HepG2 (cell line): ENCODE data around the gene APC2. TPM values are rescaled to one million over a fixed set of nuclear protein-coding genes. Genes with fewer than 3 reads are reported as not detected.

Experiments used
- ATF7-NPFF ChIP-seq: sonication (generic); formaldehyde crosslinking; IDR thresholded peaks from 2 replicates; pipeline ENCODE4 v1.8.1; 2023; ENCODE audit warnings: mild to moderate bottlenecking, low read depth, missing genetic modification reagents, moderate library complexity
- CREB1 ChIP-seq, 2 experiments: fragments of 450-650 bp in 1 of 2; IDR thresholded peaks; 2 replicates each; pipeline ENCODE4 v1.6.1; 2016 to 2017; ENCODE audit warnings: control low read depth in 1 of 2, mild to moderate bottlenecking in 1 of 2, missing compliant biosample characterization in 1 of 2, missing genetic modification characterization in 1 of 2
- MTA3 ChIP-seq: sonication (generic); formaldehyde crosslinking; IDR thresholded peaks from 2 replicates; pipeline ENCODE4 v1.4.0; 2020; ENCODE audit warnings: missing genetic modification reagents
- MYNN ChIP-seq: sonication (generic); formaldehyde crosslinking; IDR thresholded peaks from 2 replicates; pipeline ENCODE4 v1.4.0; 2020; ENCODE audit warnings: mild to moderate bottlenecking, low read depth, missing genetic modification reagents
- RFX1 ChIP-seq: fragments of 450-650 bp; IDR thresholded peaks from 2 replicates; pipeline ENCODE4 v1.6.1; 2017
- SMARCC2 ChIP-seq: fragments of 450-650 bp; IDR thresholded peaks from 2 replicates; pipeline ENCODE4 v1.6.1; 2017; ENCODE audit warnings: antibody characterized with exemption, mild to moderate bottlenecking
- ZBTB39 ChIP-seq: sonication (generic); formaldehyde crosslinking; IDR thresholded peaks from 2 replicates; pipeline ENCODE4 v1.5.0; 2020; ENCODE audit warnings: missing genetic modification reagents
- ZNF446 ChIP-seq: sonication (generic); formaldehyde crosslinking; IDR thresholded peaks from 2 replicates; pipeline ENCODE4 v1.5.0; 2020; ENCODE audit warnings: mild to moderate bottlenecking, missing genetic modification reagents
- ZNF605 ChIP-seq: sonication (generic); formaldehyde crosslinking; IDR thresholded peaks from 2 replicates; pipeline ENCODE4 v1.8.0; 2022; ENCODE audit warnings: mild to moderate bottlenecking, missing genetic modification reagents
- ZNF768 ChIP-seq: sonication (generic); formaldehyde crosslinking; IDR thresholded peaks from 2 replicates; pipeline ENCODE4 v1.4.0; 2020; ENCODE audit warnings: missing genetic modification reagents
- ZSCAN30 ChIP-seq: sonication (generic); formaldehyde crosslinking; IDR thresholded peaks from 2 replicates; pipeline ENCODE4 v1.5.0; 2020; ENCODE audit warnings: mild to moderate bottlenecking, missing genetic modification reagents
- polyA plus RNA-seq, 8 experiments: library from polyadenylated mRNA; depleted of rRNA in 3 of 8; stranded (reverse) in 7 of 8; unstranded in 1 of 8; fragments of >200 nt; fragmentation: Illumina TruSeq in 4 of 8; extraction: Trizol in 4 of 8; gene quantifications; 2 replicates each; pipeline versions ENCODE4 v1.2.1 to v1.2.3, GENCODE V29; 2011 to 2016; ENCODE audit warnings: low read depth in 4 of 8, missing spikeins in 1 of 8, mixed read lengths in 1 of 8; ENCODE audit not compliant: insufficient read depth in 1 of 8
- total RNA-seq, 5 experiments: library from RNA; depleted of rRNA; stranded (reverse); fragments of >200 nt; fragmentation: Illumina TruSeq; extraction: Trizol; gene quantifications; 2 replicates each; pipeline ENCODE4 v1.2.3, GENCODE V29; 2016; ENCODE audit warnings: low read depth in 1 of 5

Gene APC2
- total and polyA plus RNA-seq, 2 of the 13 experiments (the other 11 are each of a cell fraction or from before 2014, with no cell fraction given): 0.08 to 0.22 TPM

GRCh38 chr19:1408300-1409203 is 41.4 kb upstream of the APC2 start (continued):
- TF ChIP-seq ZSCAN30 (CRISPR knock-in tag) (no peak), SMARCC2 (no peak), ZNF605 (CRISPR knock-in tag) (no peak), CREB1 (IDR thresholded peaks at IDR 0.05) (no peak), CREB1 (CRISPR knock-in tag; IDR thresholded peaks at IDR 0.05) (no peak), MTA3 (no peak), ZNF768 (CRISPR knock-in tag) (peak; percentile 33; the same call in 1 of the 2 replicates), RFX1 (no peak), ATF7-NPFF (CRISPR knock-in tag) (no peak; the same call in 1 of the 2 replicates), MYNN (CRISPR knock-in tag) (no peak), ZBTB39 (no peak), ZNF446 (CRISPR knock-in tag) (no peak)
